Fibroblast of skin of left biceps (primary cell): ENCODE data around the gene CTNNA1.
"Not testable (repeated sequence)": the region's sequence is repeated elsewhere in the genome, so short reads cannot be mapped to it uniquely, and the experiment has no call there.

ENCODE experiments used
- DNase-seq, 2 experiments: peaks; one replicate each; pipeline ENCODE4 v3.0.0-alpha.2; 2013; ENCODE audit warnings: low read depth in 2 of 2

CTNNA1 gene, protein sequence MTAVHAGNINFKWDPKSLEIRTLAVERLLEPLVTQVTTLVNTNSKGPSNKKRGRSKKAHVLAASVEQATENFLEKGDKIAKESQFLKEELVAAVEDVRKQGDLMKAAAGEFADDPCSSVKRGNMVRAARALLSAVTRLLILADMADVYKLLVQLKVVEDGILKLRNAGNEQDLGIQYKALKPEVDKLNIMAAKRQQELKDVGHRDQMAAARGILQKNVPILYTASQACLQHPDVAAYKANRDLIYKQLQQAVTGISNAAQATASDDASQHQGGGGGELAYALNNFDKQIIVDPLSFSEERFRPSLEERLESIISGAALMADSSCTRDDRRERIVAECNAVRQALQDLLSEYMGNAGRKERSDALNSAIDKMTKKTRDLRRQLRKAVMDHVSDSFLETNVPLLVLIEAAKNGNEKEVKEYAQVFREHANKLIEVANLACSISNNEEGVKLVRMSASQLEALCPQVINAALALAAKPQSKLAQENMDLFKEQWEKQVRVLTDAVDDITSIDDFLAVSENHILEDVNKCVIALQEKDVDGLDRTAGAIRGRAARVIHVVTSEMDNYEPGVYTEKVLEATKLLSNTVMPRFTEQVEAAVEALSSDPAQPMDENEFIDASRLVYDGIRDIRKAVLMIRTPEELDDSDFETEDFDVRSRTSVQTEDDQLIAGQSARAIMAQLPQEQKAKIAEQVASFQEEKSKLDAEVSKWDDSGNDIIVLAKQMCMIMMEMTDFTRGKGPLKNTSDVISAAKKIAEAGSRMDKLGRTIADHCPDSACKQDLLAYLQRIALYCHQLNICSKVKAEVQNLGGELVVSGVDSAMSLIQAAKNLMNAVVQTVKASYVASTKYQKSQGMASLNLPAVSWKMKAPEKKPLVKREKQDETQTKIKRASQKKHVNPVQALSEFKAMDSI

DNA sequence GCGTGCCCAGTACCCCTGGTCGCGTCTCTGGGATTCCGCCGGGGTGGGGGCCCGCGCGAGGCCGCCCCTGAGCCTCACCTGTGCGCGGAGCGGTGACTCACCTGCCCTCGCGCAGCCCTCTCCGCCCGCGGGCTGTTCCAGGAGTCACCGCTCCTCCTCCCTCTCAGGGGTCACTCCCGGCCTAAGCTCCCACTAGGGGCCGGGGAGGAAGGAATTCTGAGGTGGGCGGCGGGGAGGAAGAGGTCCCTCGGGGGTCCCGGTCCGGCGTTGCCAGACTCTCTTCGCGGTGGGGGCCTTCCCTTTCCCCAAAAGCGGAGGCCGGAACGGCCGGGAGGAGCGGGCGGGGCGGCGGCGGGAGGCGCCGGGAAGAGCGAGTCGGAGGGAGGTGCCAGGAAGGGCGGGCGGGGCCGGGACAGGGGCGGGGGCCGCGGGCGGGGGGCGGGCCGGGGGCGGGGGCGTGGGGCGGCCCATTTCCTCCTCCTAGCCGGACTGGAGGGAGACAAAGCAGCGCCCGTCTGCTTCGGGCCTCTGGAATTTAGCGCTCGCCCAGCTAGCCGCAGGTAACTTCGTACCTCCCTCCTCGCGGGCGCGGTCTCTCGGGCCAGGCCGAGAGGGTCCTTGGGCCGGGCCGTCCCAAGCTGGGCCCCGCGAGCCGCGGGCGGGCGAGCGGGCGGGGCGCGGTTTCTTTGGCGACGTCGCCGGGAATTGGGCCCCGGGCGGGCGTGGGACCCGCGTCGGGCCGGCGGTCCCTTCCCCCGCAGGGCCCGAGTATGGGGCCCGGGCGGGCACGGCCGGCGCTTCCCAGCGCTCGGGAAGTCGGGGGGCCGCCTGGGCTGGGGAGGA lies at the start of gene CTNNA1:
Gene CTNNA1 (plus strand): TSS at position 475 of the 843 bp plus-strand sequence. CDS start 28,500 bp downstream, outside the sequence.
- DNase-seq, result peak in 1 of 2 experiments; percentile 31

DNA sequence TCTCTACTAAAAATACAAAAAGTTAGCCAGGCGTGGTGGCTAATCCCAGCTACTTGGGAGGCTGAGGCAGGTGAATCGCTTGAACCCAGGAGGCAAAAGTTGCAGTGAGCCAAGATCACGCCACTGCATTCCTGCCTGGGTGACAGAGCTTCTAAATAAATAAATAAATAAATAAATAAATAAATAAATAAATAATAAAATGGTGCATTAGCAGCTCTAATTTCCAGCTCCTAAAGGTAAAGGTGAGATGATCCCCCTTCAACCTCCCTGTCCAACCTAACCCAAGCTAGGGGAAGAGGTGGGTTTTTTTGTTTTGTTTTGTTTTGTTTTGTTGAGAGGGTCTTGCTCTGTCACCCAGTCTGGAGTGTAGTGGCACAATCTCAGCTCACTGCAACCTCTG lies 49.4 kb upstream of the CTNNA1 start:
- DNase-seq, result not testable (repeated sequence)

DNA sequence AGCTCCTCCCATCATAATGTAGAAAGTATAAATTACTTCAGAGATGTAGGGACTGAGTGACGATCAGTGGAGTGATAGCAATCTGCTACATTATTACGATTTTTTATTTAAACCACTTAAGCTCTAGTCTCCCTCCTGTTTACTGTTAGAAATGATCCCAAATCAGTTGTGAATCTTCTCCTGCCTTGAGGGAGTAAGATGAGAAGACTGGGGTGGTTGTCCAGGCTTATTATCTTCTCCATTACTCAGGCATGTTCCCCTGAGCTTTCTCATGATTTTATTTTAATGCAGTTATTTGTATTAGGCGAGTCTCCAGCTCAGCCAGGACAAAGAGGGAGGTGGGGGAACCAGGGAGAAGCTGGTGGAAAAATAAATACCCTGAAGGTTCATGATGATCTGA lies 48.2 kb upstream of the CTNNA1 start:
- DNase-seq, result no peak

DNA sequence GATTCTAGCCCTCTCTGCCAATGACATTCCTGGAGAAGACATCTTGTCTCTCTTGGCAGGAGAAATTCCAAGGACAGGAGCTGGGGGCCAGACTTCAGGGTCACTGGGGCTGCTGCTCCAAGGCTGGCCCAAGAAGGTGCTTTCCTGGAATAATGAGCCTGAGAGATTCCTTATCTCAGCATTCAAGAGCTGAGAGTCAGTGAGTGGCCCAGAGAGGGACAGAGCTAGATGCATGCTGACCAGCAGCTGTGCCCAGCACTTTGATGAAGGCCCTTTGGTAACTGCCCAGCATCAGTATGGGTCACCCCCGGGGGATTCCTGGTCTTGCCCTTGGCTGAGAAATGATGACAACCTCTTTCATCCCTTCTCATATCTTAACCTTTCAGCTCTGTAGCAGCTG lies 47.7 kb upstream of the CTNNA1 start:
- no peak for DNase-seq

DNA sequence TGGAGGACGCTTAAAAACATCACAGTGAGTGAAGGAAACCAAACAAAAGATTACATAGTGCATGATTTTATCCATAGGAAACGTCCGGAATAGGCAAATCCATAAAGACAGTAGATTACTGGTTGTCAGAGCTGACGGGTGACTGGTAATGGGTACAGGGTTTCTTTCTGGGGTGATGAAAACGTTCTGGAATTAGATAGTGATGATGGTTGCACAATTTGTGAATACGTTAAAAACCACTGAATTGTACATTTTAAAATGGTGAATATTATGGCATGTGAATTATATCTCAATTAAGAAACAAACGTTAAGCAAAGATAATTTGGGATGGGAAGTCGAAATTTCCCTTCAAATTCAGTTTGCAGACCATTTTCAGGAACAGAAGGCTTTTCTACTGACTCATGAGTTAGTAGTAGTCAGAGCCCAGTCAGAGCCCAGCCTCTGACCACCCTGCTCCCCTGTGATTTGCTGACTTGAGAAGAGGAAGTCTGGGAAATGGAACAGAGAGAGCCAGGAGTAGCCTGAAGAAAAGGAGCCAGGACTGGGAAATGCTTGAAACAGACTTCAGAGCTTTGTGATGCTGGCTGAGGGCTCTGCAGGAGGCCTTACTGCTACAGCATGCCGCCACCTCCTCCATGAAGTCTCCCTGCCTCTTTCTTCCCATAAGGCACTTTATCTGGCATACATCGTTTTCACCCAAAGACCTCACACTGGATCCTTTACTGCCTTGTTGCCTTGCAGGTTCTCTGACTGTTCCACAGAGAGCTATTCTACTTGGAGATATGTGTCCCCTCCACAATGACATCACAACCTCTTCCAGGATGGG lies 46.4 kb upstream of the CTNNA1 start:
- DNase-seq, result peak; percentile 46 to 50

DNA sequence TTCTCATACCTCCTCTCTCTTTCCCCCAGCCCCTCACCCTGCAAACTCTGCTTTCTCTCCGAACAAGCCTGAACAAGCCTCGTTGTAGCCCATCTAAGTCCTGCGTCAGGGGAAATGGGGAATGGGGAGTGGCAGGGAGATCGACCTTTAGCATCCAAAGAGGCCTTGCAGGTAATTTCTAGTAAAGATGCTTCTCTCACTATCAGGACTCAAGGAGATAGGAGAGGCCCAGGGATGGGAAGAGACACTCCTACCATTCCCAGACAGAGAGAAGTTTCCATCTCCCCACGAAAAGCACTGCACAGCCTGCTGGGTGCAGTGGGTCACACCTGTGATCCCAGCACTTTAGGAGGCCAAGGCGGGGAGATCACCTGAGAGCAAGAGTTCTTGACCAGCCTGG lies 44.4 kb upstream of the CTNNA1 start:
- no peak for DNase-seq

DNA sequence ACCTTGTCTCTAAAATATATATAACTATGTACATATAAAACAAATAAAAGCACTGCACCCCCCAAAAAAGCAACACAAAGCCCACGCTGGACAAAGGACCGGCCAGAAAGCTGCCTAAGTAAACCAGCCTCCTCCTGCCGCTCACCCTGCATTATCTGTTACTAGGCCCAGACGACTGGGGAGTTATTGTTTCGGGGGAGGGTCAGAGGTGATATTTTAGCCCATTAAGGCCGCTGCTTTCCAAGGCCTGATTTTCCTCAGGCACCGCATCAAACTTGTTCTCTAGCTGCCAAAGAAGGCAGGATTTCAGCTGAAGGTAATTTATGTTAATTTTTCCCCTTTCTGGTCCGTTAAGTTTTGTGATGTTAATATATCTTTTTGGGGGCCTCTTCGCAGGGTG lies 44.0 kb upstream of the CTNNA1 start:
- no peak for DNase-seq

DNA sequence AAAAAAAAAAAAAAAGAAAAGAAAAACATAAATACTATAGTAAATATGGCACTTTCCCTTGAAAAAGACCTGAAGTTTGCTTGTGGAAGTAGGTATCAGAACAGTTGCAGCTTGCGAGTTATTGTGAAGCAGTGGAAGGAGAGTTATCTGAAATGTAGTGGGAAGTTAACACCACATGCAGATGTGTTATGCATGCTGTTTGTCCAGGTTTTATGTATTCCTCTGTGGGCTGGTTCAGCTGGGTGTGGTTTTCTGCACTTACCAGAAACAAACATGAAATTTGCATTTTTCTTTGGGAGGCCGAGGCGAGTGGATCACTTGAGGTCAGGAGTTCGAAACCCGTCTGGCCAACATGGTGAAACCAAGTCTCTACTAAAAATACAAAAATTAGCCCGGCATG lies 42.1 kb upstream of the CTNNA1 start:
- DNase-seq, result no peak

DNA sequence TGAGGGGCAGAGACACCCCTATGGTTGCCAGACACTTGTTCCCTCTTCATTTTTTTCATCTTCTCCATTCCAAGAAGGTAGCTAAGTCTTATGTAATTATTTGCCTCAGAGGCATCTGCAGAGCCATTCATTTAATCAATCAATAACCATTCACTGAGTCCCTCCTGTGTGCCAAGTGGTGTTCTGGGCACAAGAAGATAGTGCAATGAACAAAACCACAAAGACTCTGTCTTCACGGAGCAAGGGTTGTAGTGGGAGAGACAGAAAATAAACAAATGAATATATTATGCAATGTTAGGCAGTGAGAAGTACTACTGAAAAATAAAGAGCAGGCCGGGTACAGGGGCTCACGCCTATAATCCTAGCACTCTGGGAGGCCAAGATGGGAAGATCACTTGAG lies 41.4 kb upstream of the CTNNA1 start:
- no peak for DNase-seq

DNA sequence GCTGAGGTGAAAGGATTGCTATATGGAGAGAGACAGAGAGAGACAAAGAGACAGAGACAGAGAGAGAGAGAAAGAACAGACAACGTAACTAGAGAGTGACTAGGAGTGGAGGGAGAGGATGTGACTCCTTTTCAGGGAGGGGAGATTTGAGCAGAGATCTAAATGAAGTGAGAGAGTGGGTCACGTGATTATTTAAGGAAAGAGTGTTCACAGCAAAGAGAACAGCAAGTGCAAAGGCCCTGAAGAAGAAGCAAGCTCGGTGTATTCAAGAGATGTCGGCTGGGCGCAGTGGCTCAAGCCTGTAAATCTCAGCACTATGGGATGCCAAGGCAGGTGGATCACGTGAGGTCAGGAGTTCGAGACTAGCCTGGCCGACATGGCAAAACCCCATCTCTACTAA lies 40.9 kb upstream of the CTNNA1 start:
- no peak for DNase-seq

DNA sequence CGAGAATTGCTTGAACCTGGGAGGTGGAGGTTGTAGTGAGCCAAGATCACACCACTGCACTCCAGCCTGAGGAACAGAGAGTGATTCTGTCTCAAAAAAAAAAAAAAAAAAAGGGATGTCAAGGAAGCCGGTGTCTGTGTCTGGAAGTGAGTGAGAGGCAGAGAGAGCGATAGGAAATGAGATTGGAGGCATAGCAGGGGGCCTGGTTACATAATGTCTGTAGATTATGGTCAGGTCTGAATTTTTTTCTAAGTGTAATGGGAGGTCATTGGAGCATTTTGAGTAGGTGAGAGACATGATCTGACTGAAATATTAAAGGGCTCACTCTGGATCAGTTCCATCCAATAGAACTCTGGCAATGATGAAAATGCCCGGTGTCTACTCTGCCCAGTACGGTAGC lies 40.4 kb upstream of the CTNNA1 start:
- no peak for DNase-seq

DNA sequence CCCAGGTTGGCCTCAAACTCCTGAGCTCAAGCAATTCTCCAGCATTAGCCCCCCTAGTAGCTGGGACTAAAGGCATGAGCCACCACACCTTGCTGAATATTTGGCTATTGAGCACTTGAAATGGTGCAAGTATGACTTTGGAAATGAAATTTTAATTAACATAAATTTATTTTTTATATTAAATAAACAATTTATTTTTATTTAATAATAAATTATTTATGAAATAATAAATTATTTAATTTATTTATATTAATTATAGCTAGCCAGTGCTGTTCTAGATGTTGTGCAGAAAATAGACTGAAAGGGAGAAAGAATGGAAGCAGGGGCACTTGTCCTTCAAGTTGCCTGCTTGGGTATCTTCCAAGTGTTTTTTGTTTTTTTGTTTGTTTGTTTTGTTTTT lies 40.0 kb upstream of the CTNNA1 start:
- no peak for DNase-seq

DNA sequence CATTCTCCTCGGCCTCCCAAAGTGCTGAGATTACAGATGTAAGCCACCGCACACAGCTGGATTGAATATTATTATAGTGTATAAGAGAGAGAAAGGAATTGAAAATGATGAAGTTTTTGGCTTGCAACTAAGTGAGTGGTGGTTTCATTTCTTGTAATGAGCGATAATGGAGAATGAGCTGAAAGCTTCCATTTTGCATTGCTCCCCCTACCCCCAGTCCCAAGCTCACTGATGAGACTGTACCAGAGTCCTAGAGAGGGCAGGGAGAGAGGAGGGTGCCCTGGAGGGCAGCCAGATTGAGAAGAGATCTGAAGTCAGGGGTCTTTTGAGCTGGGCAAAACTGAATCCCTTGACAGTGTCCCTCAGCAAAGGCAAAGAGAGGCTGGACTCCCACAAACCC lies 38.5 kb upstream of the CTNNA1 start:
- DNase-seq, result no peak

DNA sequence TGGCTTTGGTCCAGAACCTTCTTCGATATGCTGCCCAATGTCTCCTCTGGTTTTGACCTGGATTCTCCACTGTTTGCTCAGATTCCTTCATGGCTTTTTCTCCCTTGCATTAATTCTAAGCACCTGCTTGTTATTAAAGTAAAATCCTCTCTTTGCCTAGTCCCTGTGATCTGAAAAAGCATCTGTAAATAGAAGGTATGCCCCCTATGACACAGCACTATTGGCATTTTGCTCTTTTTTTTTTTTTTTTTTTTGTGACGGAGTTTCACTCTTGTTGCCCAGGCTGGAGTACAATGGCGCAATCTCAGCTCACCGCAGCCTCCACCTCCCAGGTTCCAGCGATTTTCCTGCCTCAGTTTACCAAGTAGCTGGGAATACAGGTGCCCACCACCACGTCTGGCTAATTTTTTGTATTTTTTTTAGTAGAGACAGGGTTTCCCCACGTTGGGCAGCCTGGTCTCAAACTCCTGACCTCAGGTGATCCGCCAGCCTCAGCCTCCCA lies 37.2 kb upstream of the CTNNA1 start:
- DNase-seq, result not testable (repeated sequence)

DNA sequence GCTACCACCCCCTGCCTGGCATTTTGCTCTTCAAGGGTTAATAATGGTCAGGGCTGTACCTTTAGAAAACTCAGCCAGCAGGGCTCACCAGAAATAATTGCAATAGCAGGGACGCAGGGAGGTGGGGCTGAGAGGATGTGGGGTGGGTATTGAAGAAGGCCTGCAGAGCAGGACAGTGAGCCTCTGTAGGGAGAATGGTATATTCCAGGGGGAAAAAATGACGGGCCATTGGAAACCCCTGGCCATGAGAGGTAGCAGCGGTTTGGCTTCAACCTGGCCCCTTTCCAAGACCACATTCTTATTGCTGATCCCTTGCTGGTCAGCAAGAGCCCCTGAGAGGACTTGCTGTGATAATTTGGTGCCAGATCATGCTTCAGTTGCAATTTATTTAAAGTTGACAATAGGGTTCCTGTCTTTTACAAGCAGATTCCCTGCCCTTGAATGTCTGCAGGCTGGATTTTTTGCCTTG lies 36.7 kb upstream of the CTNNA1 start:
- no peak for DNase-seq

DNA sequence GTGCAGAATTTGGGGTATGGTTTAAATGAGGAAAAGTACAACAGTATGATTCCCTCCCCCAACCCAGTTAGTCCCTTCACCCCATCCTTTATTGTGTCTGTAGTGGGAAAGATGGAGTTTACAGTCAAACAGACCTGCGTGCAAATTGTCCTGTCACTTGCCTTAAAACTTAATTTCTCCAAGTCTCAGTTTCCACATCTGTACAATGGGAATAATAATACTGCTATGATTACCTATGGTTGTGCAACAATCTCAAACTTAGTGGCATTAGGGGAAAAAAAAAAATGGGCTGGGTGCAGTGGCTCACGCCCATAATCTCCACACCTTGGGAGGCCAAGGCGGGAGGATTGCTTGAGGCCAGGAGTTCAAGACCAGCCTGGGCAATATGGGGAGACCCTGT lies 35.8 kb upstream of the CTNNA1 start:
- no peak for DNase-seq

DNA sequence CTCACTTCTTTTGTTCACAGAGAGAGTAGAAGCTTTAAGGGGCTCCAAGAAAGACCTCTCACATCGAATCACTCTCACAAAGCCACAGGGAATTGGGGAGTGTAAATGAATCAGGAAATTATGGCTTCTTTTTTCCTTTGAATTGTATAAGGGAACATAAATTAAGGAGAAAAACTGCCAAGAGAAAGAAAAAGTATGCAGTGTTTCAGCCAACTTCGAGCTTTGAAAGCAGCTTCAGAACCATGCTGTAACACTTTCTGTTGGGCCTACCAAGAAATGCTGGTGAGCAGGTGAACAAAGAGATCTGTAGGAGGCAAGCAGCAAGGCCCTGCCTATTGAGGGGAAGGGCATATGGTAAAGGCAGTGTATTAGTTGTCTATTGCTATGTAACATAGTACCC lies 33.4 kb upstream of the CTNNA1 start:
- no peak for DNase-seq

DNA sequence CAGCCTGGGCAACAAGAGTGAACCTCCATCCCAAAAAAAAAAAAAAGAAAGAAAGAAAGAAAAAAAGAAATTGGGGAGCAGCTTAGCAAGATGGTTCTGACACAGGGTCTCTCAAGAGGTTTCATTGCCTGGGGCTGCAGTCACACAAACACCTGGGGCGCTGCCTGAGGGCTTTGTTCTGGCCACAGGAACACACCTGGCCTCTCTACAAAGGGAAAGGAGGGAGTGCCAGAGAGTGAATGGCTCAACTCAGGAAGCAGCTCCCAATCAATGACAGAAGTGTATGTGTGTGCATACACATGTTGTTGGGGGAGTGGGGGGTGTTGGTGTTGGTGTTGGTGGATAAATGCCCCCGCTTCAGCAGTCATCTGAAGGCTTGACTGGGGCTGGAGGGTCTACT lies 32.4 kb upstream of the CTNNA1 start:
- DNase-seq, result no peak

DNA sequence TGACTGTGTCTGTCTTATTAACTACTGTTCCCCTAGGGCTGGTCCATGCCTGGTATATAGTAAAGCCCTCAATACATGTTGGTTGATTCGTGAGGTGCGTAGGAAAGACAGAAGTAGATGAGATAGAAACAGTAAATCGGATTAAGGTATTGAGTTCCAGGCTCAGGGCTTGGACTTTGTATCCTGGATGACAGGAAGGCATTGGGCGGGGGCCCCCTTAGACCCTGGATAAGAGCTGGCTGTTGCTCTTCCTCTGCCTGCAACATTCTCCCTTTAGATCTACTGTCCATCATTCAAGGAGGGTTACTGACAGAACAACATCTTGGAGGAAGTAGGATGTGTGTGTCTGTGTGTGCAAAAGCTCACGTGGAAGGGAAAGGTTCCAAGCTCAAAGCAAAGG lies 31.2 kb upstream of the CTNNA1 start:
- no peak for DNase-seq

DNA sequence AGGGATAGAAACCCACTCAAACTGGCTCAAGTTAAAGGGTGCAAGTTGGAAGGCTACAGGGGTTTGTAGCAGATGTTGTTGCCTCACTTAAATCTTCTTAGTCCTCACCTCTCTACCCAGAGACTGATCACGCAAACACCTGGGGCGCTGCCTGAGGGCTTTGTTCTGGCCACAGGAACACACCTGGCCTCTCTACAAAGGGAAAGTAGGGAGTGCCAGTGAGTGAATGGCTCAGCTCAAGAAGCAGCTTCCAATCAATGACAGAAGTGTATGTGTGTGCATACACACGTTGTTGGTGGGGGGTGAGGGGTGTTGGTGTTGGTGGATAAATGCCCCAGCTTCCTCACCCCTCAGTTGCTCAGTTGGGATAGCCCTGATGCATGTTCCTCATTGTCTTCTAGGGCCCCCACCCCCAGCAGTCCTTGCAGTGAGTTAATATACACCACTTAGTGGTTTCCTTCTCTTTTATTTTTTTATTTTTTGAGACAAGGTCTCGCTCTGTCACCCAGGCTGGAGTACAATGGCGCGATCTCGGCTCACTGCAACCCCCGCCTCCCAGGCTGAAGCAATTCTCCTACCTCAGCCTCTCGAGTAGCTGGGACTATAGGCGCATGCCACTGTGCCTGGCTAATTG lies 30.6 kb upstream of the CTNNA1 start:
- no peak for DNase-seq
